BE2C (cell line): Measurements from ENCODE around the gene PROSER2.

Source experiments
- DNase-seq: peaks from one replicate; pipeline ENCODE4 v3.0.0-alpha.2; 2020
- H3K27me3 ChIP-seq: fragments of 250-450 bp; sonication (Bioruptor Pico); 2 replicates; pipeline ENCODE4 v1.5.1; 2020; ENCODE audit warnings: mild to moderate bottlenecking
- H3K36me3 ChIP-seq: fragments of 250-450 bp; sonication (Bioruptor Pico); 2 replicates; pipeline ENCODE4 v1.5.1; 2020; ENCODE audit warnings: mild to moderate bottlenecking
- H3K4me1 ChIP-seq: fragments of 250-450 bp; sonication (Bioruptor Pico); 2 replicates; pipeline ENCODE4 v1.5.1; 2020
- H3K4me3 ChIP-seq: 2 replicates; pipeline ENCODE4 v1.5.1; 2011; ENCODE audit warnings: low read depth, low read length
- H3K9me3 ChIP-seq: fragments of 250-450 bp; sonication (Bioruptor Pico); 2 replicates; pipeline ENCODE4 v1.5.1; 2020
- CTCF ChIP-seq: IDR thresholded peaks from 2 replicates; pipeline ENCODE4 v1.5.1; 2012; ENCODE audit warnings: mild to moderate bottlenecking, low read depth, low read length

PROSER2 gene

GRCh38 chr10:11808808-11809207 is 14.3 kb upstream of the PROSER2 start:
- DNase-seq = no peak
- TF ChIP-seq CTCF = no peak
- no peak overlapping the region for H3K4me3 ChIP-seq

GRCh38 chr10:11810313-11810766 is 12.8 kb upstream of the PROSER2 start:
- Histone ChIP-seq H3K4me1 (no peaks in the 10 kb centered on the region), H3K27me3 (no peaks in the 10 kb centered on the region), H3K9me3 (no peaks in the 10 kb centered on the region), H3K4me3 (no peak overlapping the region), H3K36me3 (no peaks in the 10 kb centered on the region)
- TF ChIP-seq CTCF = no peak
- no peak for DNase-seq

More at GRCh38 chr10:11808808-11809207, 14.3 kb upstream of the PROSER2 start:
- Histone ChIP-seq H3K27me3 (no peaks in the 10 kb centered on the region), H3K4me1 (no peaks in the 10 kb centered on the region), H3K36me3 (no peaks in the 10 kb centered on the region), H3K9me3 (no peaks in the 10 kb centered on the region)

- Histone ChIP-seq H3K9me3 (no peaks in the 10 kb centered on the region), H3K4me1 (no peaks in the 10 kb centered on the region), H3K36me3 (no peaks in the 10 kb centered on the region), H3K4me3 (no peak overlapping the region), H3K27me3 (no peaks in the 10 kb centered on the region)
- no peak for TF ChIP-seq CTCF
- no peak for DNase-seq
Measured at GRCh38 chr10:11810973-11811372, 12.2 kb upstream of the PROSER2 start.

- Histone ChIP-seq H3K27me3 (no peaks in the 10 kb centered on the region), H3K36me3 (no peaks in the 10 kb centered on the region), H3K4me3 (no peak overlapping the region), H3K9me3 (no peaks in the 10 kb centered on the region), H3K4me1 (no peaks in the 10 kb centered on the region)
- no peak for DNase-seq
- TF ChIP-seq CTCF = no peak
Measured at GRCh38 chr10:11813177-11813576, 10.0 kb upstream of the PROSER2 start.

GRCh38 chr10:11813855-11814567 is 9.1 kb upstream of the PROSER2 start:
- H3K4me1 ChIP-seq = no peaks in the 10 kb centered on the region
- no peaks in the 10 kb centered on the region for H3K9me3 ChIP-seq
- DNase-seq = no peak
- TF ChIP-seq CTCF = no peak
- H3K36me3 ChIP-seq = no peaks in the 10 kb centered on the region
- H3K4me3 ChIP-seq = no peak overlapping the region
- H3K27me3 ChIP-seq = no peaks in the 10 kb centered on the region

GRCh38 chr10:11819027-11819426 is 4.1 kb upstream of the PROSER2 start:
- peaks cover 20% of the 10 kb centered on the region for H3K27me3 ChIP-seq
- no peaks in the 10 kb centered on the region for H3K4me1 ChIP-seq
- H3K36me3 ChIP-seq = no peaks in the 10 kb centered on the region
- no peak for TF ChIP-seq CTCF
- no peak for DNase-seq
- no peak overlapping the region for H3K4me3 ChIP-seq
- no peaks in the 10 kb centered on the region for H3K9me3 ChIP-seq
